Liver (tissue), 9 donors: ENCODE measurements around the gene SCO2. TPM values are rescaled to one million over a fixed set of nuclear protein-coding genes. Genes with fewer than 3 reads are reported as not detected.

ENCODE experiments used
- DNase-seq: peaks from one replicate; pipeline ENCODE4 v3.0.0-alpha.2; 2017; ENCODE audit warnings: low spot score
- H3K27ac ChIP-seq, 2 donors: one replicate each; pipeline ENCODE4 v1.7.0; 2013; ENCODE audit warnings: inconsistent platforms in 2 of 2, low read length in 2 of 2, control low read depth in 1 of 2, low read depth in 1 of 2, mild to moderate bottlenecking in 1 of 2
- H3K27me3 ChIP-seq, 4 donors: one replicate each; pipeline versions ENCODE4 v1.6.1 to v1.7.0; 2013; ENCODE audit warnings: low read length in 3 of 4, inconsistent platforms in 1 of 4, mild to moderate bottlenecking in 1 of 4, moderate library complexity in 1 of 4; ENCODE audit not compliant: control insufficient read depth in 4 of 4, insufficient read depth in 4 of 4
- H3K36me3 ChIP-seq, 4 donors: one replicate each; pipeline versions ENCODE4 v1.6.1 to v1.7.0; 2013; ENCODE audit warnings: low read length in 3 of 4, mild to moderate bottlenecking in 3 of 4, low read depth in 1 of 4, moderate library complexity in 1 of 4; ENCODE audit not compliant: control insufficient read depth in 4 of 4, insufficient read depth in 3 of 4
- H3K4me1 ChIP-seq, 4 donors: one replicate each; pipeline versions ENCODE4 v1.6.1 to v1.7.0; 2013; ENCODE audit warnings: low read length in 3 of 4, mild to moderate bottlenecking in 3 of 4, moderate library complexity in 1 of 4; ENCODE audit not compliant: control insufficient read depth in 4 of 4, insufficient read depth in 4 of 4
- H3K4me3 ChIP-seq, 3 donors: one replicate each; pipeline versions ENCODE4 v1.6.1 to v1.7.0; 2013; ENCODE audit warnings: low read length in 3 of 3, control low read depth in 1 of 3, low read depth in 1 of 3, mild to moderate bottlenecking in 1 of 3
- H3K9ac ChIP-seq, 2 donors: one replicate each; pipeline ENCODE4 v1.7.0; 2013; ENCODE audit warnings: low read length in 2 of 2, mild to moderate bottlenecking in 2 of 2, moderate library complexity in 2 of 2, control low read depth in 1 of 2, low read depth in 1 of 2
- H3K9me3 ChIP-seq, 4 donors: one replicate each; pipeline versions ENCODE4 v1.6.1 to v1.7.0; 2013; ENCODE audit warnings: low read length in 3 of 4; ENCODE audit not compliant: control insufficient read depth in 4 of 4
- CTCF ChIP-seq: fragments of 150-350 bp; IDR thresholded peaks from 2 replicates; pipeline ENCODE4 v1.5.1; 2017; ENCODE audit warnings: improper control_type of control experiment, low read depth, low read length; ENCODE audit not compliant: missing input control
- EGR1 ChIP-seq, 2 donors: IDR thresholded peaks; 2 replicates each; pipeline ENCODE4 v1.6.1; 2016 to 2018; ENCODE audit warnings: antibody characterized with exemption in 2 of 2, low read depth in 2 of 2
- FOXA2 ChIP-seq: IDR thresholded peaks from 2 replicates; pipeline ENCODE4 v1.6.1; 2016; ENCODE audit warnings: antibody characterized with exemption
- HNF4G ChIP-seq: IDR thresholded peaks from 2 replicates; pipeline ENCODE4 v1.6.1; 2016; ENCODE audit warnings: antibody characterized with exemption
- JUND ChIP-seq, 2 donors: IDR thresholded peaks; 2 replicates each; pipeline ENCODE4 v1.6.1; 2016; ENCODE audit warnings: antibody characterized with exemption in 2 of 2
- MAX ChIP-seq: IDR thresholded peaks from 2 replicates; pipeline ENCODE4 v1.6.1; 2016; ENCODE audit warnings: antibody characterized with exemption
- NR2F2 ChIP-seq: IDR thresholded peaks from 2 replicates; pipeline ENCODE4 v1.6.1; 2016; ENCODE audit warnings: antibody characterized with exemption
- RAD21 ChIP-seq, 2 donors: IDR thresholded peaks; 2 replicates each; pipeline ENCODE4 v1.6.1; 2016; ENCODE audit warnings: antibody characterized with exemption in 2 of 2, mild to moderate bottlenecking in 2 of 2
- REST ChIP-seq: IDR thresholded peaks from 2 replicates; pipeline ENCODE4 v1.6.1; 2016; ENCODE audit warnings: antibody characterized with exemption, mild to moderate bottlenecking
- RXRA ChIP-seq, 2 donors: IDR thresholded peaks; 2 replicates each; pipeline ENCODE4 v1.6.1; 2017 to 2018; ENCODE audit warnings: antibody characterized with exemption in 2 of 2, mild to moderate bottlenecking in 1 of 2
- SP1 ChIP-seq: IDR thresholded peaks from 2 replicates; pipeline ENCODE4 v1.6.1; 2018; ENCODE audit warnings: antibody characterized with exemption, mild to moderate bottlenecking
- TAF1 ChIP-seq: conservative IDR thresholded peaks from 2 replicates; pipeline ENCODE4 v1.6.1; 2016; ENCODE audit warnings: antibody characterized with exemption, mild to moderate bottlenecking
- YY1 ChIP-seq: IDR thresholded peaks from 2 replicates; pipeline ENCODE4 v1.6.1; 2016; ENCODE audit warnings: antibody characterized with exemption, mild to moderate bottlenecking
- ZBTB33 ChIP-seq: IDR thresholded peaks from 2 replicates; pipeline ENCODE4 v1.6.1; 2016; ENCODE audit warnings: antibody characterized with exemption
- WGBS: extraction: QIAGEN DNeasy Blood & Tissue Kit; methylation state at CpG from one replicate; pipeline ENCODE4 v1.1.7; 2013; 5-methylcytosine and 5-hydroxymethylcytosine counted together
- polyA plus RNA-seq, 2 donors: library from polyadenylated mRNA; stranded (reverse) in 1 of 2; unstranded in 1 of 2; fragments of 200-250 nt in 1 of 2; fragments of >200 nt in 1 of 2; fragmentation: Nextera tagmentation in 1 of 2; extraction: Ambion mirVana in 1 of 2; gene quantifications; one replicate each; pipeline versions ENCODE4 v1.2.1 to v1.2.3, GENCODE V29; 2013 to 2015
- total RNA-seq, 2 donors: library from RNA; depleted of rRNA; stranded (reverse); fragments of >200 nt; gene quantifications; one replicate each; pipeline ENCODE4 v1.2.3, GENCODE V29; 2014
- donor health status: healthy.
- donor health status: healthy.
- donor health status: healthy.
- donor health status: healthy.
- donor health status: healthy.

The SCO2 gene
- total and polyA plus RNA-seq, 4 donors, result 1.4 to 2.9 (median 1.8) TPM

GRCh38 chr22:50502096-50502495, 23.3 kb downstream of the SCO2 start:
- no peak for TF ChIP-seq MAX
- TF ChIP-seq HNF4G, result no peak
- TF ChIP-seq NR2F2, result no peak
- TF ChIP-seq JUND (IDR thresholded peaks at IDR 0.05), result no peak
- no peak for TF ChIP-seq YY1
- TF ChIP-seq TAF1, result no peak
- 85% methylated on average over 6 of the region's 6 CpGs for WGBS
- DNase-seq, result no peak

GRCh38 chr22:50500452-50500851, 24.9 kb downstream of the SCO2 start:
- WGBS, result 94% methylated on average over 12 of the region's 12 CpGs
- H3K4me3 ChIP-seq, result no peak overlapping the region
- no peak overlapping the region for H3K27ac ChIP-seq
- H3K9me3 ChIP-seq, result no peaks in the 10 kb centered on the region
- no peaks in the 10 kb centered on the region for H3K27me3 ChIP-seq
- peaks cover 0 to 16% (median 7%) of the 10 kb centered on the region in 4 donors for H3K36me3 ChIP-seq
- H3K4me1 ChIP-seq, result peaks cover 2 to 15% (median 13%) of the 10 kb centered on the region in 4 donors
- no peak overlapping the region for H3K9ac ChIP-seq
- TF ChIP-seq RAD21 (IDR thresholded peaks at IDR 0.05) (no peak), TAF1 (no peak), RXRA (IDR thresholded peaks at IDR 0.05) (no peak), MAX (no peak), REST (no peak), FOXA2 (no peak), JUND (IDR thresholded peaks at IDR 0.05) (no peak), SP1 (no peak), CTCF (no peak), EGR1 (IDR thresholded peaks at IDR 0.05; ENCODE audit: low read depth in 2 of 2) (no peak), ZBTB33 (no peak)
- no peak for DNase-seq

More at GRCh38 chr22:50502096-50502495, 23.3 kb downstream of the SCO2 start:
- H3K4me1 ChIP-seq, result peaks cover 5 to 26% (median 24%) of the 10 kb centered on the region in 4 donors
- no peak overlapping the region for H3K27ac ChIP-seq
- no peaks in the 10 kb centered on the region for H3K9me3 ChIP-seq
- no peaks in the 10 kb centered on the region for H3K27me3 ChIP-seq
- no peak overlapping the region for H3K9ac ChIP-seq
- H3K36me3 ChIP-seq, result peaks cover 0 to 21% (median 7%) of the 10 kb centered on the region in 4 donors
- H3K4me3 ChIP-seq, result no peak overlapping the region
